Measurements from ENCODE around the gene RIPK1. TPM values are rescaled to one million over a fixed set of nuclear protein-coding genes. Genes with fewer than 3 reads are reported as not detected.
A peak's percentile ranks its signal among the peaks of the same experiment; 100 is the strongest.

Gene RIPK1
- total RNA-seq, 4 donors from 2014 or later = 8.6 to 12.0 (median 10.3) TPM

GRCh38 chr6:3114377-3114776 lies 46.1 kb downstream of the RIPK1 start:
- Histone ChIP-seq H3K27me3 (no peaks in the 10 kb centered on the region), H3K27ac (no peak overlapping the region), H3K4me3 (no peak overlapping the region), H3K4me1 (peaks cover 10 to 11% of the 10 kb centered on the region in 2 donors), H3K36me3 (peaks cover 0 to 44% of the 10 kb centered on the region in 2 donors), H3K9me3 (no peaks in the 10 kb centered on the region)
- TF ChIP-seq, protein P1, sequence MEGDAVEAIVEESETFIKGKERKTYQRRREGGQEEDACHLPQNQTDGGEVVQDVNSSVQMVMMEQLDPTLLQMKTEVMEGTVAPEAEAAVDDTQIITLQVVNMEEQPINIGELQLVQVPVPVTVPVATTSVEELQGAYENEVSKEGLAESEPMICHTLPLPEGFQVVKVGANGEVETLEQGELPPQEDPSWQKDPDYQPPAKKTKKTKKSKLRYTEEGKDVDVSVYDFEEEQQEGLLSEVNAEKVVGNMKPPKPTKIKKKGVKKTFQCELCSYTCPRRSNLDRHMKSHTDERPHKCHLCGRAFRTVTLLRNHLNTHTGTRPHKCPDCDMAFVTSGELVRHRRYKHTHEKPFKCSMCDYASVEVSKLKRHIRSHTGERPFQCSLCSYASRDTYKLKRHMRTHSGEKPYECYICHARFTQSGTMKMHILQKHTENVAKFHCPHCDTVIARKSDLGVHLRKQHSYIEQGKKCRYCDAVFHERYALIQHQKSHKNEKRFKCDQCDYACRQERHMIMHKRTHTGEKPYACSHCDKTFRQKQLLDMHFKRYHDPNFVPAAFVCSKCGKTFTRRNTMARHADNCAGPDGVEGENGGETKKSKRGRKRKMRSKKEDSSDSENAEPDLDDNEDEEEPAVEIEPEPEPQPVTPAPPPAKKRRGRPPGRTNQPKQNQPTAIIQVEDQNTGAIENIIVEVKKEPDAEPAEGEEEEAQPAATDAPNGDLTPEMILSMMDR (IDR thresholded peaks at IDR 0.05 in 4 of 5, conservative IDR thresholded peaks at IDR 0.05 in 1 of 5) = no peak
- TF ChIP-seq POLR2A (IDR thresholded peaks at IDR 0.05) = no peak
- in situ Hi-C loops (cut with MboI; ENCODE audit: low sequenced_read_pairs in 4 of 4) (loop anchor here in 1 of 4 donors (25.0 kb wide), 2 partner anchors 623 to 898 kb away; a partner anchor contains a TSS), intact Hi-C loops (cut with DNase I; ENCODE audit: low total_unique reads) (no loop called here)
- ATAC-seq (no peak), DNase-seq (no peak)

DNA sequence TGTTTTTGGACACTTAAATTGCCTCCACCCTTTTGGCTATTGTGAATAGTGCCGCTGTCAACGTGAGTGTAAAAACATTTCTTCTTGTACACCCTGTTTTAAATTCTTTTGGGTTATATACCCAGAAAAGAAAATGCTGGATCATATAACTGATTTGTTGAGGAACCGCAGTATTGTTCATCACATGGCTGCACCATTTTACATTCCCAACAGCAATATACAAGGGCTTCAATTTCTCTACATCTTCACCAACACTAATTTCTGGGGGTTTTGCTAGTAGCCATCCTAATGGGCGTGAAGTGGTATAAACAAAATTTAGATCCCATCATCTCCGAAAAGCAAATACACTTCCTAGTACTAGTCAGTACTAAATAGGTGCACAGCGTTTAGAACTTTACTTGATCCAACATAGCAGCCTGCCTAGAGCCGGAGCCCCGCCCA lies 49.6 kb downstream of the RIPK1 start:
- intact Hi-C loops (cut with DNase I; ENCODE audit: low total_unique reads) (loop anchor here (2.0 to 5.0 kb wide), 4 partner anchors 39 to 141 kb away; partner anchors contain the start of genes NQO2, PSMG4, RIPK1 and TUBB2A), in situ Hi-C loops (cut with MboI; ENCODE audit: low sequenced_read_pairs in 4 of 4) (loop anchor here in 1 of 4 donors (25.0 kb wide), 2 partner anchors 619 to 894 kb away; a partner anchor contains a TSS)
- ATAC-seq = peak in 1 of 2 donors; percentile 2

DNA sequence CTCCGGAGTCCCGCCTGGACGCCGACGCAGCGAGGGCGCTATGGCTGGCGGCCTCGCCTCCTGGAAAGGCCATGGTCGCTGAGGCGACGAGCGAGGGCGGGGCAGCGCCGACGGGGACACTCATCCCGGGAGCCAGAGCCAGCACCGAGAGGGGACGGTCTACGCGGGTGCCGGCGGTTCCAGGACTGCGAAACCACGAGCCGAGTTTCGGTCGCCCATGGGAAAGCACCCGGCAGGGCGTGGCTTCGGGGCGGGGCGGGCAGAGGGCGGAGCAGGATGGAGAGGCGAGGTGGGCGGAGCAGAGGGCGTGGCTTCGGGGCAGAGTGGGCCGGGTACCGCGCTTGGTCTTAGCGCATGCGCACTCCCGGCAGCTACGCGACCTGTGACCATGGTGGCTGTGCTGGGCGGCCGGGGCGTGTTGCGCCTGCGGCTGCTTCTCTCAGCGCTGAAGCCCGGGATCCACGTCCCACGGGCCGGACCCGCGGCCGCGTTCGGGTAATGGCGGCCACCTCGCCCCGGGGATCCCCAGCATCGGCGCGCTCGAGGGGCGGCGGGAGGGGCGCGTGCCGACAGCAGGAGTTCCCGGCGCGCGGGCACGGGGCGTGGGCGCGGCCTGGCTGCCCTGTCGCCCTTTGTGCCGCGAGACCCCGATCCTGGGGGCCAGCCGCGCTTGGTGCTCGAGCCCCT lies 50.2 kb downstream of the RIPK1 start, which contains the start of gene BPHL:
Gene BPHL, plus strand, starts transcription at position 359 of the 687 bp plus-strand sequence. Its CDS starts 30 bp downstream, at position 389.
- Histone ChIP-seq H3K36me3 (peaks cover 0 to 9% of the 10 kb centered on the region in 2 donors), H3K4me1 (peaks cover 13 to 14% of the 10 kb centered on the region in 2 donors), H3K4me3 (peak within 1 kb of the TSS; percentile 78 to 90 (median 82)), H3K27ac (peak within 1 kb of the TSS; percentile 90 to 97 (median 96)), H3K9me3 (no peaks in the 10 kb centered on the region), H3K27me3 (no peaks in the 10 kb centered on the region)
- ATAC-seq (peak; percentile 96), DNase-seq (peak; percentile 95 to 96)
- TF ChIP-seq POLR2A (IDR thresholded peaks at IDR 0.05) = peak; percentile 76
- TF ChIP-seq, protein P1 (IDR thresholded peaks at IDR 0.05 in 4 of 5, conservative IDR thresholded peaks at IDR 0.05 in 1 of 5) = no peak
- intact Hi-C loops (cut with DNase I; ENCODE audit: low total_unique reads) = loop anchor here (2.0 to 5.0 kb wide), 4 partner anchors 38 to 140 kb away; partner anchors contain the start of genes NQO2, PSMG4, RIPK1 and TUBB2A
- in situ Hi-C loops (cut with MboI; ENCODE audit: low sequenced_read_pairs in 4 of 4) = loop anchor here in 1 of 4 donors (25.0 kb wide), 2 partner anchors 619 to 894 kb away; a partner anchor contains a TSS

More for the DNA sequence above, 49.6 kb downstream of the RIPK1 start:
- H3K4me1 ChIP-seq = peaks cover 13 to 14% of the 10 kb centered on the region in 2 donors
- DNase-seq = no peak
- peak overlapping the region; percentile 78 to 90 (median 82) for H3K4me3 ChIP-seq
- peak overlapping the region; percentile 90 to 97 (median 96) for H3K27ac ChIP-seq
- peaks cover 0 to 14% of the 10 kb centered on the region in 2 donors for H3K36me3 ChIP-seq
- TF ChIP-seq POLR2A (IDR thresholded peaks at IDR 0.05) = no peak
- TF ChIP-seq, protein P1 (IDR thresholded peaks at IDR 0.05 in 4 of 5, conservative IDR thresholded peaks at IDR 0.05 in 1 of 5) = no peak
- no peaks in the 10 kb centered on the region for H3K9me3 ChIP-seq
- H3K27me3 ChIP-seq = no peaks in the 10 kb centered on the region

DNA sequence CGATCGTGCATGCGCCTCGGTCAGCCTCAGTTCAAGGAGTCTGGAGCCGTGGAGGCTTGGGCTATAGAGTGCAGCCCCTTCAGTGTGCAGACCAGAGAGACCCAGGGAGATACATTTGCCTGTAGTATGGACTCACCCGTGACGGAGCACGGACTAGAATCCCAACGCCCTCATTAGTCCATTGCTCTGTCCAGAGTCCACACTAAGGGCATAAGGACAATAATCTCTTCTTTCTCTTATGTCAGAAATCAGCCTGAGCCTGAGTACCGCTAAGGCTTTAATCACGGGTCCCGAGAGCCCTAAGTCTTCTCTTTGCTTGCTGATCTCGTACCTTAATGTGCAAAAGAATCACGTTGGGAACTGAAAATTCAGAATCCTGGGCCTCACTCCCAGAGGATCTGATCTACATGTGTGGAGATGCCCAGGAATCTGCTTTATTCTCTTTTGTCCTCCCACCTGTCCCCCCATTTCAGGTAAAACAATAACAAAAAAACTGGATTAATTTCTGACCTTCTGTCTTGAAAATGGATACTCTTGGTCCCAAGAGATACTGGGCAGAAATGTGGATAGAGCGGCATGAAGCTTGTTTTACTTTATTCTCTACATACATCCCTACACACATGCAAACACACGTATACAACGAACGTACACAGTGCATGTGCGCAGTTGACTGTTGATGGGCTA lies 50.9 kb downstream of the RIPK1 start:
- in situ Hi-C loops (cut with MboI; ENCODE audit: low sequenced_read_pairs in 4 of 4) = loop anchor here in 1 of 4 donors (25.0 kb wide), 2 partner anchors 618 to 893 kb away; a partner anchor contains a TSS
- no peak for DNase-seq
- Histone ChIP-seq H3K36me3 (peaks cover 0 to 2% of the 10 kb centered on the region in 2 donors), H3K27me3 (no peaks in the 10 kb centered on the region), H3K4me1 (peaks cover 13 to 14% of the 10 kb centered on the region in 2 donors), H3K4me3 (peak overlapping the region; percentile 78 to 90 (median 82)), H3K27ac (peak overlapping the region; percentile 90 to 97 (median 96)), H3K9me3 (no peaks in the 10 kb centered on the region)
- peak; percentile 43 to 44 for ATAC-seq
- intact Hi-C loops (cut with DNase I; ENCODE audit: low total_unique reads) = loop anchor here (2.0 to 5.0 kb wide), 4 partner anchors 38 to 140 kb away; partner anchors contain the start of genes NQO2, PSMG4, RIPK1 and TUBB2A
- TF ChIP-seq POLR2A (IDR thresholded peaks at IDR 0.05) = no peak
- TF ChIP-seq, protein P1 (IDR thresholded peaks at IDR 0.05 in 4 of 5, conservative IDR thresholded peaks at IDR 0.05 in 1 of 5) = no peak

Data from gastrocnemius medialis (tissue), 4 donors.